Fibroblast of skin of scalp (primary cell): ENCODE data around the gene PLCB4.

Experiments
- DNase-seq: peaks from one replicate; pipeline ENCODE4 v3.0.0-alpha.2; 2013

PLCB4 gene

GRCh38 chr20:9276966-9277468, 208.1 kb downstream of the PLCB4 start:
- DNase-seq: no peak

GRCh38 chr20:9279918-9280401, 211.1 kb downstream of the PLCB4 start:
- DNase-seq: no peak

- peak; percentile 32 for DNase-seq
Observed at GRCh38 chr20:9280666-9281065, 211.8 kb downstream of the PLCB4 start.

GRCh38 chr20:9281803-9282202, 212.9 kb downstream of the PLCB4 start:
- no peak for DNase-seq

GRCh38 chr20:9285617-9286016, 216.7 kb downstream of the PLCB4 start:
- no peak for DNase-seq

- peak; percentile 39 for DNase-seq
Observed at GRCh38 chr20:9286501-9287461, 217.9 kb downstream of the PLCB4 start.

- DNase-seq: no peak
Observed at GRCh38 chr20:9287826-9288225, 218.9 kb downstream of the PLCB4 start.

GRCh38 chr20:9290331-9290730, 221.4 kb downstream of the PLCB4 start:
- DNase-seq: no peak

- DNase-seq: no peak
Observed at GRCh38 chr20:9293145-9293544, 224.3 kb downstream of the PLCB4 start.

GRCh38 chr20:9294041-9294440, 225.2 kb downstream of the PLCB4 start:
- DNase-seq: peak; percentile 50

GRCh38 chr20:9298906-9299305, 230.0 kb downstream of the PLCB4 start:
- DNase-seq: no peak

GRCh38 chr20:9300080-9300479, 231.2 kb downstream of the PLCB4 start:
- no peak for DNase-seq

- no peak for DNase-seq
Observed at GRCh38 chr20:9300534-9300933, 231.6 kb downstream of the PLCB4 start.

GRCh38 chr20:9301129-9302090, 232.5 kb downstream of the PLCB4 start:
- DNase-seq: peak; percentile 58

- DNase-seq: no peak
Observed at GRCh38 chr20:9302091-9302462, 233.2 kb downstream of the PLCB4 start.

- peak; percentile 92 for DNase-seq
Observed at GRCh38 chr20:9306521-9306920, 237.6 kb downstream of the PLCB4 start.

- no peak for DNase-seq
Observed at GRCh38 chr20:9308056-9308455, 239.2 kb downstream of the PLCB4 start.

GRCh38 chr20:9311132-9311531, 242.2 kb downstream of the PLCB4 start:
- peak; percentile 55 for DNase-seq

- DNase-seq: no peak
Observed at GRCh38 chr20:9319687-9320384, 250.9 kb downstream of the PLCB4 start.

- DNase-seq: no peak
Observed at GRCh38 chr20:9321007-9321406, 252.1 kb downstream of the PLCB4 start.

- DNase-seq: no peak
Observed at GRCh38 chr20:9322661-9323060, 253.8 kb downstream of the PLCB4 start.

- no peak for DNase-seq
Observed at GRCh38 chr20:9323622-9324021, 254.7 kb downstream of the PLCB4 start.
